ENCODE measurements around the gene MYNN. TPM values are rescaled to one million over a fixed set of nuclear protein-coding genes. Genes with fewer than 3 reads are reported as not detected.

MYNN gene
- total RNA-seq = 20.5 and 22.2 TPM in 2 replicates

GRCh38 chr3:169772897-169773816 is at the start of gene MYNN:
Gene MYNN (plus strand): TSS chr3:169773396. CDS start chr3:169774296, 900 bp downstream.

GRCh38 chr3:169764882-169765612 is 8.1 kb upstream of the MYNN start, which contains the start of gene TERC:
Gene TERC (minus strand): TSS chr3:169765060.

GRCh38 chr3:169769287-169770181 is 3.7 kb upstream of the MYNN start, which contains the start of gene ACTRT3:
Gene ACTRT3 (minus strand): TSS chr3:169769561. CDS start chr3:169769520, 41 bp downstream.

GRCh38 chr3:169812332-169813235 is 39.4 kb downstream of the MYNN start, which contains the start of the genes LRRC34 and LRRIQ4:
Gene LRRC34 (minus strand): TSS chr3:169812904. CDS start chr3:169812548, 356 bp downstream.
Gene LRRIQ4 (plus strand): TSS chr3:169812870. CDS start chr3:169821922, 9,052 bp downstream.

Other genes starting within 250 kb of the MYNN start
- 176 and 181 TPM in 2 replicates for gene MECOM, start 109.7 kb upstream of the MYNN start, total RNA-seq
- gene TERC, start 8.3 kb upstream of the MYNN start, total RNA-seq = 117 and 176 TPM in 2 replicates
- 5.3 and 5.6 TPM in 2 replicates for gene ACTRT3, start 3.8 kb upstream of the MYNN start, total RNA-seq
- gene LRRIQ4, start 39.5 kb downstream of the MYNN start, total RNA-seq = under 0.01 and 0.07 TPM in 2 replicates
- 7.2 and 7.3 TPM in 2 replicates for gene LRRC34, start 39.5 kb downstream of the MYNN start, total RNA-seq
- not detected in 2 replicates for gene LRRC31, start 96.5 kb downstream of the MYNN start, total RNA-seq
- gene SAMD7, start 138.2 kb downstream of the MYNN start, total RNA-seq = not detected in 2 replicates
- 41.5 and 45.7 TPM in 2 replicates for gene SEC62, start 193.4 kb downstream of the MYNN start, total RNA-seq

All from thoracic aorta endothelial cell (primary cell).